Effector memory CD4-positive, alpha-beta T cell (primary cell): Measurements from ENCODE around the gene MCTP2.

Experiments used
- DNase-seq, 3 donors: peaks; one replicate each; pipeline ENCODE4 v3.0.0-alpha.2; 2020
- H3K27ac ChIP-seq: 2 replicates; pipeline ENCODE4 v1.7.0; 2013; ENCODE audit warnings: mild to moderate bottlenecking, low read length, moderate library complexity; ENCODE audit not compliant: insufficient read depth, poor library complexity, severe bottlenecking
- H3K27me3 ChIP-seq: replicated peaks from 2 replicates; pipeline ENCODE4 v1.7.0; 2013; ENCODE audit warnings: mild to moderate bottlenecking, low read length; ENCODE audit not compliant: insufficient read depth, control insufficient read depth, poor library complexity, severe bottlenecking
- H3K36me3 ChIP-seq: 2 replicates; pipeline ENCODE4 v1.7.0; 2013; ENCODE audit warnings: mild to moderate bottlenecking, low read length, moderate library complexity; ENCODE audit not compliant: control insufficient read depth, insufficient read depth
- H3K4me1 ChIP-seq: 2 replicates; pipeline ENCODE4 v1.7.0; 2013; ENCODE audit warnings: low read length, mild to moderate bottlenecking; ENCODE audit not compliant: control insufficient read depth, insufficient read depth, poor library complexity, severe bottlenecking
- H3K4me3 ChIP-seq: 2 replicates; pipeline ENCODE4 v1.7.0; 2013; ENCODE audit warnings: low read length, low read depth, mild to moderate bottlenecking; ENCODE audit not compliant: insufficient read depth, poor library complexity, severe bottlenecking
- H3K9me3 ChIP-seq: 2 replicates; pipeline ENCODE4 v1.7.0; 2013; ENCODE audit warnings: mild to moderate bottlenecking, low read length, moderate library complexity; ENCODE audit not compliant: control insufficient read depth
- total RNA-seq, 3 donors: gene quantifications; one replicate each; lab custom pipeline; 2026; lab: John Stamatoyannopoulos, UW

The MCTP2 gene, protein sequence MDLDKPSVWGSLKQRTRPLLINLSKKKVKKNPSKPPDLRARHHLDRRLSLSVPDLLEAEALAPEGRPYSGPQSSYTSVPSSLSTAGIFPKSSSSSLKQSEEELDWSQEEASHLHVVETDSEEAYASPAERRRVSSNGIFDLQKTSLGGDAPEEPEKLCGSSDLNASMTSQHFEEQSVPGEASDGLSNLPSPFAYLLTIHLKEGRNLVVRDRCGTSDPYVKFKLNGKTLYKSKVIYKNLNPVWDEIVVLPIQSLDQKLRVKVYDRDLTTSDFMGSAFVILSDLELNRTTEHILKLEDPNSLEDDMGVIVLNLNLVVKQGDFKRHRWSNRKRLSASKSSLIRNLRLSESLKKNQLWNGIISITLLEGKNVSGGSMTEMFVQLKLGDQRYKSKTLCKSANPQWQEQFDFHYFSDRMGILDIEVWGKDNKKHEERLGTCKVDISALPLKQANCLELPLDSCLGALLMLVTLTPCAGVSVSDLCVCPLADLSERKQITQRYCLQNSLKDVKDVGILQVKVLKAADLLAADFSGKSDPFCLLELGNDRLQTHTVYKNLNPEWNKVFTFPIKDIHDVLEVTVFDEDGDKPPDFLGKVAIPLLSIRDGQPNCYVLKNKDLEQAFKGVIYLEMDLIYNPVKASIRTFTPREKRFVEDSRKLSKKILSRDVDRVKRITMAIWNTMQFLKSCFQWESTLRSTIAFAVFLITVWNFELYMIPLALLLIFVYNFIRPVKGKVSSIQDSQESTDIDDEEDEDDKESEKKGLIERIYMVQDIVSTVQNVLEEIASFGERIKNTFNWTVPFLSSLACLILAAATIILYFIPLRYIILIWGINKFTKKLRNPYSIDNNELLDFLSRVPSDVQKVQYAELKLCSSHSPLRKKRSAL
- total RNA-seq = 24.2 to 45.3 (median 41.1) reads per million in 3 donors

DNA sequence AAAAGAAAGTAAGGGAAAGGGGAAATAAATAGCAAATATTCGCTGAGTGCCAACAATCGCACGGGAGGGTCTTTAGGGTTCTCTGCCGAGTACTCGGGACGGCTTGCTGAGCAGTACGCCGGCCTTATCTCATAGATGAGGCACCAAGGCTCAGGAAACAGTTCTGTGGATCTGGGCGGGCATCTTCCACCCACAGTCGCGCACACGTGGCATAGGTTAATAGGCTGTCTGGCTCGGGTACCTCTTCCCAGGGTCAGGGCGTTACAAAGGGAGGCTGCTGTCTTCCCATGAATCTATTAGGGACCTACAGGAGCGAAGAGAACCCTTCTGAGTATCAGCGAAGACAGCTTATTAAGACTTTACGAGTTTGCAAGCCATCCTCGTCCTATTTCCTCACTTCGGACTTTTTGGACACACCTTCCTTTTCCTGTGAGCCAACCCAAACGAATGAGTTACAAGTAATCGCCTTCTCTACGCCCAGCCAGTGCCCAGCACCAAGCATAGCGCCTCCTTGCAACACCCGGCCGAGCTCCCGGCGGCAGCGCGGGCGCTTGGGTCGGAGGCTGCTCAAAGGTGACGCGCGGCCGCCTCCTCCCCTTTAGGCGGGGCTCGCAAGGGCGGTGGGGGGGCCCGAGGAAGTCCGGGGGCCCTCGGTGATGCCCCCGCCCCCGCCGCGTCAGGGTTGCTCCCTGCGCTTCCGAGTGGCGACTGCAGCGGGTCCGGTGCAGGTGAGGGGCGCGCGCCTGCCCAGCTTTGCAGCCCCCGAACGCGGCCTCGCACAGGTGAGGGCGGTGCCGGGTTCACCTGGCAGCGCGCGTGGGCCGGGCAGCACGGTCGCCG is at the start of gene MCTP2:
TSS of gene MCTP2 (plus strand) at position 679 of the 840 bp plus-strand sequence. CDS start 66,705 bp downstream, outside the sequence.
- DNase-seq = peak; percentile 71 to 73 (median 72)
- H3K9me3 ChIP-seq = no peaks in the 10 kb centered on the region
- H3K27ac ChIP-seq = peak within 1 kb of the TSS; percentile 74
- no peaks in the 10 kb centered on the region for H3K36me3 ChIP-seq
- no peaks in the 10 kb centered on the region for H3K27me3 ChIP-seq
- peak within 1 kb of the TSS; percentile 57 for H3K4me3 ChIP-seq
- peaks cover 15% of the 10 kb centered on the region for H3K4me1 ChIP-seq

GRCh38 chr15:94182883-94183282 is 48.5 kb upstream of the MCTP2 start:
- no peaks in the 10 kb centered on the region for H3K36me3 ChIP-seq
- H3K27me3 ChIP-seq = no peaks in the 10 kb centered on the region
- DNase-seq = no peak
- no peaks in the 10 kb centered on the region for H3K4me1 ChIP-seq
- H3K9me3 ChIP-seq = no peaks in the 10 kb centered on the region
- no peak overlapping the region for H3K4me3 ChIP-seq
- H3K27ac ChIP-seq = no peak overlapping the region

- H3K27ac ChIP-seq = no peak overlapping the region
- H3K9me3 ChIP-seq = no peaks in the 10 kb centered on the region
- H3K36me3 ChIP-seq = no peaks in the 10 kb centered on the region
- H3K4me1 ChIP-seq = no peaks in the 10 kb centered on the region
- no peaks in the 10 kb centered on the region for H3K27me3 ChIP-seq
- DNase-seq = no peak
- no peak overlapping the region for H3K4me3 ChIP-seq
Measured at GRCh38 chr15:94185547-94186236, 45.7 kb upstream of the MCTP2 start.

- H3K4me1 ChIP-seq = no peaks in the 10 kb centered on the region
- no peaks in the 10 kb centered on the region for H3K36me3 ChIP-seq
- no peak overlapping the region for H3K27ac ChIP-seq
- H3K27me3 ChIP-seq = no peaks in the 10 kb centered on the region
- no peak overlapping the region for H3K4me3 ChIP-seq
- H3K9me3 ChIP-seq = no peaks in the 10 kb centered on the region
- no peak for DNase-seq
Measured at GRCh38 chr15:94186770-94187331, 44.5 kb upstream of the MCTP2 start.

- Histone ChIP-seq H3K36me3 (no peaks in the 10 kb centered on the region), H3K4me1 (no peaks in the 10 kb centered on the region), H3K9me3 (no peaks in the 10 kb centered on the region), H3K4me3 (no peak overlapping the region), H3K27ac (no peak overlapping the region), H3K27me3 (no peaks in the 10 kb centered on the region)
- no peak for DNase-seq
Measured at GRCh38 chr15:94193906-94194305, 37.5 kb upstream of the MCTP2 start.

- Histone ChIP-seq H3K4me3 (no peak overlapping the region), H3K27ac (no peak overlapping the region), H3K36me3 (no peaks in the 10 kb centered on the region), H3K4me1 (no peaks in the 10 kb centered on the region), H3K9me3 (no peaks in the 10 kb centered on the region), H3K27me3 (no peaks in the 10 kb centered on the region)
- DNase-seq = no peak
Measured at GRCh38 chr15:94196531-94196930, 34.8 kb upstream of the MCTP2 start.

- no peak for DNase-seq
- H3K4me1 ChIP-seq = no peaks in the 10 kb centered on the region
- H3K9me3 ChIP-seq = no peaks in the 10 kb centered on the region
- H3K4me3 ChIP-seq = no peak overlapping the region
- no peaks in the 10 kb centered on the region for H3K36me3 ChIP-seq
- H3K27me3 ChIP-seq = no peaks in the 10 kb centered on the region
- no peak overlapping the region for H3K27ac ChIP-seq
Measured at GRCh38 chr15:94198633-94199032, 32.7 kb upstream of the MCTP2 start.

DNA sequence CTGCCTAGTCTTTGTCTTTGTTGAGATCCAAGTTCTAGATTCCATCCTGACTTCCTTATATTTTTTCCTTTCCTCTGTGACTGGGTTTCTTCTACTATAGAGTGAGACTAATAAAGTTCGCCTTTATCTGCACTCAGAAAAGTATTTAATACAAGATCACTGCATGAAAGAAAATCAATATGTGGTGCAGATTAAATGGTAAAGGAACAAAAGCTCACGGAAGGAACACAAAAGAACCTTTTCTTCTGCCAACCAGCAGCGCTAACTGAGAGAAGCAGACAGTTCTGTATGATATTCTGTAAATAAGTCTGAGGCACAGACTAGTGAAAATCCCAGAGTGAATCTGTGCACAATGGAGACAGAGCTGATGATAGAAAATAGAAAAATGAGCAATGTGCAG is 31.6 kb upstream of the MCTP2 start:
- DNase-seq = no peak
- no peaks in the 10 kb centered on the region for H3K27me3 ChIP-seq

GRCh38 chr15:94203306-94203705 is 28.1 kb upstream of the MCTP2 start:
- Histone ChIP-seq H3K4me3 (no peak overlapping the region), H3K27me3 (no peaks in the 10 kb centered on the region), H3K36me3 (no peaks in the 10 kb centered on the region), H3K9me3 (no peaks in the 10 kb centered on the region), H3K27ac (no peak overlapping the region), H3K4me1 (no peaks in the 10 kb centered on the region)
- DNase-seq = no peak

More for the DNA sequence above, 31.6 kb upstream of the MCTP2 start:
- Histone ChIP-seq H3K4me1 (no peaks in the 10 kb centered on the region), H3K36me3 (no peaks in the 10 kb centered on the region), H3K9me3 (no peaks in the 10 kb centered on the region), H3K4me3 (no peak overlapping the region), H3K27ac (no peak overlapping the region)
